HG03025 (cell line): Measurements from ENCODE around the gene PISD.
"Not testable (repeated sequence)": the region's sequence is repeated elsewhere in the genome, so short reads cannot be mapped to it uniquely, and the experiment has no call there.

Experiments
- ATAC-seq: cut with Tn5 transposase; IDR thresholded peaks from one replicate; pipeline ENCODE4 v1.9.1; 2021; ENCODE audit warnings: mild to moderate bottlenecking, moderate library complexity; ENCODE audit not compliant: unreplicated experiment, low FRiP score

The PISD gene

GRCh38 chr22:31661851-31662667, at the start of gene PISD:
Gene PISD, minus strand, starts transcription at chr22:31662215. Its CDS starts 7 bp downstream, at chr22:31662208.
- ATAC-seq, result peak; percentile 88

GRCh38 chr22:31711226-31711625, 49.2 kb upstream of the PISD start:
- not testable (repeated sequence) for ATAC-seq

- no peak for ATAC-seq
Observed at GRCh38 chr22:31707519-31707918, 45.5 kb upstream of the PISD start.

GRCh38 chr22:31695423-31695822, 33.4 kb upstream of the PISD start:
- no peak for ATAC-seq

GRCh38 chr22:31694046-31694445, 32.0 kb upstream of the PISD start:
- not testable (repeated sequence) for ATAC-seq

- no peak for ATAC-seq
Observed at GRCh38 chr22:31692186-31692886, 30.3 kb upstream of the PISD start.

- no peak for ATAC-seq
Observed at GRCh38 chr22:31691408-31691807, 29.4 kb upstream of the PISD start.

- ATAC-seq, result no peak
Observed at GRCh38 chr22:31683181-31684105, 21.4 kb upstream of the PISD start.

GRCh38 chr22:31682751-31683150, 20.7 kb upstream of the PISD start:
- no peak for ATAC-seq

- ATAC-seq, result no peak
Observed at GRCh38 chr22:31681349-31682345, 19.6 kb upstream of the PISD start.

GRCh38 chr22:31680861-31681341, 18.9 kb upstream of the PISD start:
- no peak for ATAC-seq

- no peak for ATAC-seq
Observed at GRCh38 chr22:31678748-31679147, 16.7 kb upstream of the PISD start.

- no peak for ATAC-seq
Observed at GRCh38 chr22:31676700-31677099, 14.7 kb upstream of the PISD start.

- ATAC-seq, result not testable (repeated sequence)
Observed at GRCh38 chr22:31674219-31674618, 12.2 kb upstream of the PISD start.

- not testable (repeated sequence) for ATAC-seq
Observed at GRCh38 chr22:31668849-31669248, 6.8 kb upstream of the PISD start.

GRCh38 chr22:31662668-31663037, 638 bp upstream of the PISD start:
- no peak for ATAC-seq

- ATAC-seq, result not testable (repeated sequence)
Observed at GRCh38 chr22:31660860-31661341, 1.1 kb downstream of the PISD start.

GRCh38 chr22:31659246-31659645, 2.8 kb downstream of the PISD start:
- ATAC-seq, result no peak

GRCh38 chr22:31654408-31654807, 7.6 kb downstream of the PISD start:
- ATAC-seq, result no peak
